Stimulated activated CD4-positive, alpha-beta T cell treated with anti-CD3 and anti-CD28 coated beads, Interleukin-1b, Interleukin-23, amount 100 ng/mL, for 4 hours (primary cell): ENCODE data around the gene USH1G.
"Not testable (repeated sequence)": the region's sequence is repeated elsewhere in the genome, so short reads cannot be mapped to it uniquely, and the experiment has no call there.

Source experiments
- DNase-seq, 2 donors: peaks; one replicate each; pipeline ENCODE4 v3.0.0-alpha.2; 2020; ENCODE audit warnings: low read depth in 2 of 2

The USH1G gene

DNA sequence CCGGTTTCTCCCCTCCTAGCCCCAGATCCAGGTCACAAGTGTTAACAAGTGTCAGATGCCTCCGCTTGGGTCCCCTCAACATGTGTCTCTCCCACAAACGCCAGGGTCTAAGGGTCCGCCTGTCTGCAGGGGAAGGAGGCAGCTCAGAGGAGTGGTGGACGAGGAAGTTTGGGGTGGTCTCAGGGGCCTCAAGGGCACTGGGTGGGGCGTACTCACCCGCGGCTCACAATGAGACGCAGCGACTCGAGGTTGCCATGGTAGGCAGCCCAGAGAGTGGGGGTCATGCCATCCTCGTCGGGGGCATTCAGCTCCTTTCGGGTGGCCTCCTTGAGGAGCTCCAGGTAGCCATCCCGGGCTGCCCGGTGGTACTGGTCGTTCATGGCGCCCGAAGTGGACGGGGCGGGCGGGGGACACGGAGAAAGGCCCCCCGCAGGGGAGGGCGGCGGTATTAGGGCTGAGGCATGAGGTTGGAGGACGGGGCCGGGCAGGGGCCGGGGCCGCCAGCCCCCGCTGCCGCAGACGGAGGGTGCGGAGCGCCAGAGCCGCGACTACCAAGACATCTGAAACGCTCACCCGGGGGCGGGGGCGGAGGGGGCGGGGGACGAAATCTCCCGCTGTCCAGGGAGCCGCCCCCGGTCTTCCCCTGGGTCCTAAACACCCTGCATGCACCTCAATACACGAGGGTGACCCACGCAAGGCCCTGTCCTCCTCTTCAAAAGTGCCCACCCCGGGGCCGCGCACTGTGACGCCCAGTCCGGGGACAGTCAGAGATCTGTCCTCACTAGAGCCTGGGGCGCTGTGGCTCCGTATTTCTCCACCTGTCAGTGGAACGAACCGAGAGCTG lies at the start of gene USH1G:
USH1G (minus strand) TSS at position 562 of the 844 bp plus-strand sequence; CDS start at position 380, 182 bp downstream.
- no peak for DNase-seq

- peak; percentile 84 to 85 for DNase-seq
Observed at GRCh38 chr17:74972107-74972972, 49.3 kb upstream of the USH1G start, which contains the start of gene HID1. Gene HID1, minus strand, starts transcription at chr17:74972759. Its CDS starts 103 bp downstream, at chr17:74972656.

DNA sequence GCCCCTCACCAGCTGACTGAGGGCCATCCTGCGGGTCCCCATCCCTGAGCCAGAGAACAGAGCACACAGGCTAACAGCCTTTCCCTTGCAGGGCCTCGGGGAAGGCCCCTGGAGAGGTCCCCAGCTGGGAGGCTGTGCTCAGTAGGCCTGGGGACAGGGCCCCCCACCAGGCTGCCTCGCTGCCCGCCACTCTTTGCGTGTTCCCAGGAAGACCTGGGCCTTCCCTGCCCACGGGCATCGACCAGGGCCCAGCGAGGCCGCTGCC lies 48.7 kb upstream of the USH1G start:
- no peak for DNase-seq

DNA sequence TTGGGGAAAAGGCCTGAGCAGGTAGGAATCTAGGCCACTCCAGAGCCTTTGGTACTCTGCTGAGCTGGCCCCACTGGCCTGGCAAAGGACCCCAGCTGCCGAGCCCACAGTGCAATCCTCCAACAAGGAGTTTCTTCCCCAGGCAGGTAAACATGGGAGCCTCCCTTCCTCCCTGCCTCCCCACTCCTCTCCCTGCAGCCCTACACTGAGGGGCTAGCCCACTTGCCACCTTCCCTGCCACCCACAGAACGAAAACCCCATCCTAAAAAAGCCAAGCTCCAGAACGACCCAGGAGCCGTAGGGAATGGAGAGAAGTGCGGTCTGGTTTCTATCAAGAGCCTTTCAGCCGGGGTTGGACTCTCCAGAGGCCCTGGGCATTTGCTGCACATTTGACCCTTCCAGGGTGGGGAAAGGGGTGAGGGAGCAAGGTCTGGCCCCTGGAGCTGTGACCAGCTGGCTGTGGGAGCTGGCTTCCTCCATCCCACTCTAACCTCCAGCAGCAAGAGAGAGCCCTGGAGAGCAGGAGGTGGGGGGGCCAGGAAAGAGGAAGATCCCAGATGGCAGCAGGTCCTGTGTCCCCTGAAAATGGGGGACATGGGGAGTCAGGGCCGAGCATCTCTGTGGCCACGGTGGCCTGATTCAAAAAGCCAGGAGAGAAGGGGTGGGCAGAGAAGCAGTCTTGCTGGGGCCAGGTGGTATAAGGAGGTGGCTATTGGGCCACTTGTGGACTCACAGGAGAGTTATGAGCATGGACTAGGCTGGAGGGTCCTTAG lies 48.2 kb upstream of the USH1G start:
- no peak for DNase-seq

- no peak for DNase-seq
Observed at GRCh38 chr17:74970395-74970794, 47.3 kb upstream of the USH1G start.

DNA sequence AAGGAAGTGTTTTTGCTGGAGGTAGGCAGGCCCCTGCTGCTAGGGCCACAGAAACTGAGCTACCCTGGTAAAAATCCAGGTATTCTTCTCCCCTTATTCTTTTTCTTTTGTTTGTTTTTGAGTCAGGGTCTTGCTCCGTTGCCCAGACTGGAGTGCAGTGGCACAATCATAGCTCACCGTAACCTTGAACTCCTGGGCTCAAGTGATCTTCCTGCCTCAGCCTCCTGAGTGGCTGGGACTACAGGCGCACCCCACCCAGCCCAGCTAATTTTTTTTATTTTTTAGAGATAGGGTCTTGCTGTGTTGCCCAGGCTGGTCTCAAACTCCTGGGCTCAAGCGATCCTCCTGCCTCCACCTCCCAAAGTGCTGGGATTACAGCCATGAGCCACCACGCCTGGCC lies 46.4 kb upstream of the USH1G start:
- DNase-seq, result not testable (repeated sequence)

DNA sequence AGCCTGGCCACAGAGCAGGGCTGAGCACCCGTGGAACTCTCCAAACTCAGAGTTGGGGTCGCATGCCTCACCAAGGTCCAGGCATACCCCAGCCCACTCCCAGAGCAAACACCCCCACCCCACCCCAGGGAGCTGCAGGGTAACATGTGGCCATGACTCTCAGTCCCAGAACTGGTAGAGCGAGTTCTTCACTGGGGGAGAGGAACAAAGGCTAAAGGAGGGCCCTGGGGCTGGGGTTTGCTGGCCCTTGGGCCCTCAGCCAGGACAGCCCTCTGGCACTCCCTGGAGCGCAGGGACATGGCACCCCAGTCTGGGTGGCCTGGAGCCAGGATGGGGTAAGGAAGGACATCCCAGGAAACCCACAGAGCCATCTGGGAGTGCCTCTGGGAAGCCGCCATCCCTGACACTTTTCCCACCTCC lies 45.3 kb upstream of the USH1G start:
- no peak for DNase-seq

DNA sequence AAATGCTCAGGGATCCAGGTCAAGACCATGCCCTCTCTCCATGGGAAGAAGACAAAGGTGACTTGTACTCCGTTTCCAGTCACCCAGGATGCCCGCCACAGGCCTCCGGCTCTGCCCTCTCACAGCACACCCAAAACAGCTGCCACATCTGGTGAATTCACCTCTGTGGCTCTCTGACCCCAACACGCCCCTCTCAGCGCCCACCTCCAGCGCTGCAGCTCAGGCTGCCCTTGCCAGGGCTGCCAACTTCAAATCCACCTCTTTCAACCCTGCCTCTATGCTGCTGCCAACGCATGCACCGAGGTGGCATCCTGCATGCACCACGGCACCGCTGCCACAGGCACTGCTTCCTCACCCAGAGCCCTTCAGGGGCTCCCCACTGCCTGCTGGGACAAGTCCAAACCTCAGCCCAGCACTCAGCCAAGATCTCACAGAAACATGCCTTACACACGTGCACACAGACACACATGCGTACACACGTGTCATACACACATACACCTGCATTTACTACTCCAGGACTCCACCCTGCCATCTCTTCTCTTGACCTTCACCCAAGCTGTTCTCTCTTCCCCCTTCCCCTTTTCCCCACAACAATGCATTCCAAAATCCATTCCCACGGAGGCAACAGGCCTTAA lies 42.0 kb upstream of the USH1G start:
- DNase-seq, result no peak

DNA sequence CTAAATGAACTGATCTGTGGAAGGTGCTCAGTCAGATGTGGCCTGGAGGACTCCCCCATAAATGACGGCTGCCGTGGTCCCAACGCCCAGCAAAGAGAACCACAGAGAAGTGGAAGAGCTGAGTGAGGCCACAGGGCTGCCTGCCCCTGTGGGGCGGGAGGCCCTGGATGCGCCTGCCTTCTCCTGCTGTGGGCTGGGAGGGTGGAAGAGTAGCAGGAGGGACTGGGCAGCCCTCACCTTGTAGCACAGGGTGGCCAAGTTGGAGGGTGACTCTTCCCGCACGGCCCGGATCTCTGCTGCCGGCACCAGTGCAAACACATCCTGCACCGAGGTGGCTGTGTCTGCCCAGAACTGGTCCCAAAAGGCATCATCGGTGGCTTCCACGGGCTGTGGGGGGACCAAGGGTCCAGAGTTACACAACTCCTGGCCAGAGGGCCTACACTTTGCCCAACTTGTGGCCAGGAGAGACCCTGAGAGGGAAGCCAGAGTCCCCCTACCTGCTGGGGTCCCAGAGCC lies 41.2 kb upstream of the USH1G start:
- DNase-seq, result no peak

- DNase-seq, result no peak
Observed at GRCh38 chr17:74963656-74964055, 40.6 kb upstream of the USH1G start.

- DNase-seq, result no peak
Observed at GRCh38 chr17:74962622-74963394, 39.8 kb upstream of the USH1G start.

DNA sequence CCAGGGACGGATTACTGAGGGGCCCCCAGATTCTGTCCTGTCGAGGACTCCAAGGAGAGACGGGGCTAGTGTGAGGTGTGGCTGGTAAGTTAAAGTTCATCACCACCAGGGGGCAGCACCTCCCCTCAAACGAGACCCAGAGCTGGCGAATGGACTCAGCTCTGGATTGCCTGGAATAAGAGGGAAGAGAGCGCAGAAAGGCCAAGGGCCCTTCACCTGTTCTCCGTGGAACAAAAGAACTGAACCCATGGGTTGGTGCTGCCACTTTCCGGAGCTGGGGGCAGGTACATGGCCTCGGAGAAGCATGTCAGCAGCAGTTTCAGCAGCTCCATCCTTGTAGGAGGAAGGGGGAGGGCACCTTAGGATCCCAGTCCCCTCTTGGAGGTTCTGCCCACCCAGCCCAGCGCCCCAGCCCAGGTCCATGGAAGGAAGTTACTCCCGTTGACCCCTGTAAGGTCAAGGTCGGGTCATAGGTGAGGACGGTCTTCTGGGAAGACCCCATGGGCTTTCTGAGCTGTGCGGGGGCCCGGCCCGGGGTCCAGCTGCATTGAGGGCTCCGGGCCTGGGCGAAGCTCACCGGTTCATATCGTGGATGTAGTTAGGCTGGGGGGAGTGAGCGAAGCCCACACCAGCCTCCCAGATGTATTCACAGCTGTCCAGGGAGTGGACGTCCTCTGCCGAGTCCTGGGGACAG lies 38.7 kb upstream of the USH1G start:
- peak; percentile 82 to 89 for DNase-seq

- DNase-seq, result peak in 1 of 2 donors; percentile 52
Observed at GRCh38 chr17:74960570-74961342, 37.7 kb upstream of the USH1G start.

GRCh38 chr17:74959826-74960515 lies 36.9 kb upstream of the USH1G start:
- no peak for DNase-seq

GRCh38 chr17:74957935-74958740 lies 35.1 kb upstream of the USH1G start:
- DNase-seq, result peak; percentile 75 to 80

GRCh38 chr17:74956093-74956492 lies 33.0 kb upstream of the USH1G start:
- no peak for DNase-seq

- no peak for DNase-seq
Observed at GRCh38 chr17:74954665-74955421, 31.8 kb upstream of the USH1G start.
